K562 (cell line): ENCODE data around the gene LMBR1. TPM values are rescaled to one million over a fixed set of nuclear protein-coding genes. Genes with fewer than 3 reads are reported as not detected.

Experiments used
- polyA plus RNA-seq, 8 experiments: library from polyadenylated mRNA; depleted of rRNA in 4 of 8; stranded (reverse) in 5 of 8; unstranded in 3 of 8; fragments of >200 nt; fragmentation: Nextera tagmentation in 2 of 8; fragmentation: Illumina TruSeq in 1 of 8; extraction: Ambion mirVana in 2 of 8; extraction: Trizol in 1 of 8; gene quantifications; 2 replicates each; pipeline versions ENCODE4 v1.2.1 to v1.2.3, GENCODE V29; 2011 to 2014; ENCODE audit warnings: inconsistent platforms in 1 of 8, missing spikeins in 1 of 8
- total RNA-seq, 7 experiments: library from RNA; depleted of rRNA in 6 of 7; stranded (reverse); fragments of >200 nt in 6 of 7; fragmentation: Illumina TruSeq in 2 of 7; extraction: Trizol in 2 of 7; gene quantifications; 2 replicates each; pipeline versions ENCODE4 v1.2.1 to v1.2.3, GENCODE V29; 2011 to 2021; ENCODE audit warnings: low replicate concordance in 1 of 7
- TF ChIP-seq, protein P1 (sequence below), 2 experiments: fragments of 450-650 bp; formaldehyde crosslinking in 1 of 2; IDR thresholded peaks; 2 replicates each; pipeline versions ENCODE4 v1.4.0 to v1.6.1; 2014 to 2020; ENCODE audit warnings: mild to moderate bottlenecking in 2 of 2, borderline replicate concordance in 1 of 2, low read depth in 1 of 2
- TF ChIP-seq, protein P2 (sequence below): fragments of 250-450 bp; sonication (Bioruptor Pico); IDR thresholded peaks from 2 replicates; pipeline ENCODE4 v1.8.0; 2022; ENCODE audit warnings: inconsistent platforms

Gene LMBR1
- total and polyA plus RNA-seq, 9 of the 15 experiments (the other 6 are each of a cell fraction or from before 2014, with no cell fraction given) = 7.7 to 90.0 (median 59.9) TPM

DNA sequence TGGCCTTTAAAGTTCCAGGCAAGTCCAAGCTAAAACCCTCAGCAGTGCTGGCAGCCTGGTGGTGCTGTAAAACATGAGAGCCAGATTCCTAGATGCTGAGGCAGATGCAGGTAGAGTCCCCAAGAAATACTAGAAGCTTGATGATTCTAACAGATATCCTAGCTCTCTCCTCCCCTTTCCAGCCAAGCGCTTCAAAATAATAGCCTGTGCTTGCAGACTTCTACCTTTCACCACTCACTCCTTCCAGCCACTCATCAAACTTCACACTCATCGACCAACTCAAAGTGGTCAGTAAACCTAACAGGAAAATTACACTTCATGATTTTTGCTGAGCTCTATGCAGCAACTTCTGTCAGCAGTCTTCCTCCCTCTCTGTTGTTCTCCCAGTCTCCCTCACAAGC lies 50.2 kb downstream of the LMBR1 start (continued):
- TF ChIP-seq, protein P1, sequence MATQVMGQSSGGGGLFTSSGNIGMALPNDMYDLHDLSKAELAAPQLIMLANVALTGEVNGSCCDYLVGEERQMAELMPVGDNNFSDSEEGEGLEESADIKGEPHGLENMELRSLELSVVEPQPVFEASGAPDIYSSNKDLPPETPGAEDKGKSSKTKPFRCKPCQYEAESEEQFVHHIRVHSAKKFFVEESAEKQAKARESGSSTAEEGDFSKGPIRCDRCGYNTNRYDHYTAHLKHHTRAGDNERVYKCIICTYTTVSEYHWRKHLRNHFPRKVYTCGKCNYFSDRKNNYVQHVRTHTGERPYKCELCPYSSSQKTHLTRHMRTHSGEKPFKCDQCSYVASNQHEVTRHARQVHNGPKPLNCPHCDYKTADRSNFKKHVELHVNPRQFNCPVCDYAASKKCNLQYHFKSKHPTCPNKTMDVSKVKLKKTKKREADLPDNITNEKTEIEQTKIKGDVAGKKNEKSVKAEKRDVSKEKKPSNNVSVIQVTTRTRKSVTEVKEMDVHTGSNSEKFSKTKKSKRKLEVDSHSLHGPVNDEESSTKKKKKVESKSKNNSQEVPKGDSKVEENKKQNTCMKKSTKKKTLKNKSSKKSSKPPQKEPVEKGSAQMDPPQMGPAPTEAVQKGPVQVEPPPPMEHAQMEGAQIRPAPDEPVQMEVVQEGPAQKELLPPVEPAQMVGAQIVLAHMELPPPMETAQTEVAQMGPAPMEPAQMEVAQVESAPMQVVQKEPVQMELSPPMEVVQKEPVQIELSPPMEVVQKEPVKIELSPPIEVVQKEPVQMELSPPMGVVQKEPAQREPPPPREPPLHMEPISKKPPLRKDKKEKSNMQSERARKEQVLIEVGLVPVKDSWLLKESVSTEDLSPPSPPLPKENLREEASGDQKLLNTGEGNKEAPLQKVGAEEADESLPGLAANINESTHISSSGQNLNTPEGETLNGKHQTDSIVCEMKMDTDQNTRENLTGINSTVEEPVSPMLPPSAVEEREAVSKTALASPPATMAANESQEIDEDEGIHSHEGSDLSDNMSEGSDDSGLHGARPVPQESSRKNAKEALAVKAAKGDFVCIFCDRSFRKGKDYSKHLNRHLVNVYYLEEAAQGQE (IDR thresholded peaks at IDR 0.05; ENCODE audit: borderline replicate concordance) = no peak
- TF ChIP-seq, protein P1 (CRISPR knock-in tag; IDR thresholded peaks at IDR 0.05; ENCODE audit: low read depth) = no peak
- TF ChIP-seq, protein P2, sequence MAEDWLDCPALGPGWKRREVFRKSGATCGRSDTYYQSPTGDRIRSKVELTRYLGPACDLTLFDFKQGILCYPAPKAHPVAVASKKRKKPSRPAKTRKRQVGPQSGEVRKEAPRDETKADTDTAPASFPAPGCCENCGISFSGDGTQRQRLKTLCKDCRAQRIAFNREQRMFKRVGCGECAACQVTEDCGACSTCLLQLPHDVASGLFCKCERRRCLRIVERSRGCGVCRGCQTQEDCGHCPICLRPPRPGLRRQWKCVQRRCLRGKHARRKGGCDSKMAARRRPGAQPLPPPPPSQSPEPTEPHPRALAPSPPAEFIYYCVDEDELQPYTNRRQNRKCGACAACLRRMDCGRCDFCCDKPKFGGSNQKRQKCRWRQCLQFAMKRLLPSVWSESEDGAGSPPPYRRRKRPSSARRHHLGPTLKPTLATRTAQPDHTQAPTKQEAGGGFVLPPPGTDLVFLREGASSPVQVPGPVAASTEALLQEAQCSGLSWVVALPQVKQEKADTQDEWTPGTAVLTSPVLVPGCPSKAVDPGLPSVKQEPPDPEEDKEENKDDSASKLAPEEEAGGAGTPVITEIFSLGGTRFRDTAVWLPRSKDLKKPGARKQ (CRISPR knock-in tag) = no peak
